Rectal smooth muscle tissue (tissue), 1 donor: ENCODE data around the gene PKP1.

Source experiments
- H3K27ac ChIP-seq: one replicate; pipeline ENCODE4 v1.7.0; 2013; ENCODE audit warnings: low read depth, low read length, inconsistent platforms
- H3K27me3 ChIP-seq: one replicate; pipeline ENCODE4 v1.7.0; 2013; ENCODE audit warnings: low read length; ENCODE audit not compliant: control insufficient read depth, insufficient read depth
- H3K36me3 ChIP-seq: one replicate; pipeline ENCODE4 v1.7.0; 2013; ENCODE audit warnings: low read length; ENCODE audit not compliant: control insufficient read depth, insufficient read depth
- H3K4me1 ChIP-seq: one replicate; pipeline ENCODE4 v1.7.0; 2013; ENCODE audit warnings: low read length; ENCODE audit not compliant: control insufficient read depth, insufficient read depth
- H3K4me3 ChIP-seq: one replicate; pipeline ENCODE4 v1.7.0; 2013; ENCODE audit warnings: low read length
- H3K9ac ChIP-seq: one replicate; pipeline ENCODE4 v1.7.0; 2013; ENCODE audit warnings: low read length

PKP1 gene

GRCh38 chr1:201320168-201320788, 37.0 kb downstream of the PKP1 start:
- H3K9ac ChIP-seq = no peak overlapping the region
- no peak overlapping the region for H3K27ac ChIP-seq
- no peaks in the 10 kb centered on the region for H3K4me1 ChIP-seq
- no peak overlapping the region for H3K4me3 ChIP-seq
- no peaks in the 10 kb centered on the region for H3K36me3 ChIP-seq
- H3K27me3 ChIP-seq = no peaks in the 10 kb centered on the region

GRCh38 chr1:201321826-201322390, 38.6 kb downstream of the PKP1 start:
- no peak overlapping the region for H3K9ac ChIP-seq
- H3K27me3 ChIP-seq = no peaks in the 10 kb centered on the region
- no peak overlapping the region for H3K4me3 ChIP-seq
- no peaks in the 10 kb centered on the region for H3K36me3 ChIP-seq
- H3K27ac ChIP-seq = no peak overlapping the region
- H3K4me1 ChIP-seq = no peaks in the 10 kb centered on the region

GRCh38 chr1:201322653-201323510, 39.6 kb downstream of the PKP1 start:
- Histone ChIP-seq H3K9ac (no peak overlapping the region), H3K4me1 (no peaks in the 10 kb centered on the region), H3K27me3 (no peaks in the 10 kb centered on the region), H3K4me3 (no peak overlapping the region), H3K27ac (no peak overlapping the region), H3K36me3 (no peaks in the 10 kb centered on the region)

GRCh38 chr1:201324306-201324705, 41.0 kb downstream of the PKP1 start:
- no peak overlapping the region for H3K9ac ChIP-seq
- no peak overlapping the region for H3K27ac ChIP-seq
- no peak overlapping the region for H3K4me3 ChIP-seq
- H3K27me3 ChIP-seq = no peaks in the 10 kb centered on the region
- no peaks in the 10 kb centered on the region for H3K36me3 ChIP-seq
- H3K4me1 ChIP-seq = no peaks in the 10 kb centered on the region

- Histone ChIP-seq H3K4me3 (no peak overlapping the region), H3K27me3 (no peaks in the 10 kb centered on the region), H3K4me1 (no peaks in the 10 kb centered on the region), H3K36me3 (no peaks in the 10 kb centered on the region), H3K27ac (no peak overlapping the region), H3K9ac (no peak overlapping the region)
These were observed 41.7 kb downstream of the PKP1 start for GRCh38 chr1:201324821-201325677.

- no peaks in the 10 kb centered on the region for H3K27me3 ChIP-seq
- no peaks in the 10 kb centered on the region for H3K36me3 ChIP-seq
- H3K9ac ChIP-seq = no peak overlapping the region
- no peak overlapping the region for H3K27ac ChIP-seq
- H3K4me1 ChIP-seq = no peaks in the 10 kb centered on the region
- H3K4me3 ChIP-seq = no peak overlapping the region
These were observed 42.4 kb downstream of the PKP1 start for GRCh38 chr1:201325678-201326060.

- H3K4me1 ChIP-seq = no peaks in the 10 kb centered on the region
- no peaks in the 10 kb centered on the region for H3K27me3 ChIP-seq
- H3K4me3 ChIP-seq = no peak overlapping the region
- H3K27ac ChIP-seq = no peak overlapping the region
- H3K9ac ChIP-seq = no peak overlapping the region
- H3K36me3 ChIP-seq = no peaks in the 10 kb centered on the region
These were observed 43.4 kb downstream of the PKP1 start for GRCh38 chr1:201326710-201327109.

GRCh38 chr1:201327687-201328240, 44.5 kb downstream of the PKP1 start:
- Histone ChIP-seq H3K9ac (no peak overlapping the region), H3K36me3 (no peaks in the 10 kb centered on the region), H3K4me3 (no peak overlapping the region), H3K4me1 (no peaks in the 10 kb centered on the region), H3K27ac (no peak overlapping the region), H3K27me3 (no peaks in the 10 kb centered on the region)

GRCh38 chr1:201328576-201328975, 45.3 kb downstream of the PKP1 start:
- Histone ChIP-seq H3K4me3 (no peak overlapping the region), H3K36me3 (no peaks in the 10 kb centered on the region), H3K27me3 (no peaks in the 10 kb centered on the region), H3K9ac (no peak overlapping the region), H3K4me1 (no peaks in the 10 kb centered on the region), H3K27ac (no peak overlapping the region)

- H3K4me3 ChIP-seq = no peak overlapping the region
- H3K4me1 ChIP-seq = no peaks in the 10 kb centered on the region
- H3K27ac ChIP-seq = no peak overlapping the region
- H3K36me3 ChIP-seq = no peaks in the 10 kb centered on the region
- no peak overlapping the region for H3K9ac ChIP-seq
- no peaks in the 10 kb centered on the region for H3K27me3 ChIP-seq
These were observed 46.0 kb downstream of the PKP1 start for GRCh38 chr1:201329286-201329685.

GRCh38 chr1:201329801-201330200, 46.5 kb downstream of the PKP1 start:
- Histone ChIP-seq H3K27me3 (no peaks in the 10 kb centered on the region), H3K4me1 (no peaks in the 10 kb centered on the region), H3K4me3 (no peak overlapping the region), H3K9ac (no peak overlapping the region), H3K27ac (no peak overlapping the region), H3K36me3 (no peaks in the 10 kb centered on the region)

GRCh38 chr1:201330541-201330940, 47.2 kb downstream of the PKP1 start:
- H3K9ac ChIP-seq = no peak overlapping the region
- no peaks in the 10 kb centered on the region for H3K4me1 ChIP-seq
- H3K36me3 ChIP-seq = no peaks in the 10 kb centered on the region
- no peak overlapping the region for H3K27ac ChIP-seq
- H3K4me3 ChIP-seq = no peak overlapping the region
- H3K27me3 ChIP-seq = no peaks in the 10 kb centered on the region
